GM12891 (cell line): ENCODE measurements around the gene PCYT1B.

Source experiments
- POLR2A ChIP-seq: IDR thresholded peaks from 2 replicates; pipeline ENCODE4 v1.6.1; 2011; ENCODE audit warnings: low read depth, low read length, control low read depth
- POLR2AphosphoS5 ChIP-seq: IDR thresholded peaks from 2 replicates; pipeline ENCODE4 v1.6.1; 2011; ENCODE audit warnings: low read depth, low read length, control low read depth

- TF ChIP-seq POLR2AphosphoS5, result no peak
- no peak for TF ChIP-seq POLR2A
Measured at GRCh38 chrX:24619647-24620046, 27.5 kb downstream of the PCYT1B start.
